CD4-positive, CD25-positive, alpha-beta regulatory T cell (primary cell): ENCODE measurements around the gene HOXC11. TPM values are rescaled to one million over a fixed set of nuclear protein-coding genes. Genes with fewer than 3 reads are reported as not detected.

Source experiments
- ATAC-seq, 2 donors: fragments of 150-1000 bp; cut with Tn5 transposase; one replicate each; pipeline ENCODE4 v1.10.0; 2021; ENCODE audit warnings: low read depth in 2 of 2, moderate number of reproducible peaks in 2 of 2, moderate library complexity in 1 of 2
- DNase-seq, 3 donors: peaks; one replicate each; pipeline versions ENCODE4 v3.0.0 to v3.0.0-alpha.2; 2012 to 2022; ENCODE audit warnings: mixed read lengths in 1 of 3
- H3K27ac ChIP-seq: one replicate; pipeline ENCODE4 v1.7.0; 2013; ENCODE audit warnings: mild to moderate bottlenecking, low read length; ENCODE audit not compliant: insufficient read depth, poor library complexity, severe bottlenecking
- H3K27me3 ChIP-seq: one replicate; pipeline ENCODE4 v1.7.0; 2013; ENCODE audit warnings: low read length; ENCODE audit not compliant: control insufficient read depth, insufficient read depth
- H3K36me3 ChIP-seq: one replicate; pipeline ENCODE4 v1.7.0; 2013; ENCODE audit warnings: mild to moderate bottlenecking, low read length, moderate library complexity; ENCODE audit not compliant: control insufficient read depth, insufficient read depth
- H3K4me1 ChIP-seq: 2 replicates; pipeline ENCODE4 v1.7.0; 2013; ENCODE audit warnings: mild to moderate bottlenecking, low read length; ENCODE audit not compliant: insufficient read depth, control insufficient read depth, poor library complexity, severe bottlenecking
- H3K4me3 ChIP-seq: one replicate; pipeline ENCODE4 v1.7.0; 2013; ENCODE audit warnings: low read depth, mild to moderate bottlenecking, low read length, moderate library complexity
- H3K9me3 ChIP-seq, 2 experiments: 1 replicate in 1 of 2; 2 replicates in 1 of 2; pipeline ENCODE4 v1.7.0; 2013; ENCODE audit warnings: low read length in 2 of 2, mild to moderate bottlenecking in 1 of 2, moderate library complexity in 1 of 2; ENCODE audit not compliant: control insufficient read depth in 2 of 2
- H3K27ac Mint-ChIP-seq, 3 donors: one replicate each; pipeline ENCODE4 v1.8.0; 2020 to 2022; ENCODE audit warnings: mild to moderate bottlenecking in 3 of 3, mixed read lengths in 3 of 3, moderate library complexity in 2 of 3
- H3K27me3 Mint-ChIP-seq: one replicate; pipeline ENCODE4 v1.8.0; 2022; ENCODE audit warnings: mild to moderate bottlenecking, mixed read lengths
- H3K36me3 Mint-ChIP-seq: one replicate; pipeline ENCODE4 v1.8.0; 2020; ENCODE audit warnings: mixed read lengths
- H3K4me1 Mint-ChIP-seq, 4 donors: one replicate each; pipeline ENCODE4 v1.8.0; 2020 to 2022; ENCODE audit warnings: mixed read lengths in 4 of 4, mild to moderate bottlenecking in 1 of 4
- H3K4me3 Mint-ChIP-seq, 4 donors: one replicate each; pipeline ENCODE4 v1.8.0; 2020 to 2022; ENCODE audit warnings: mild to moderate bottlenecking in 4 of 4, mixed read lengths in 4 of 4, moderate library complexity in 3 of 4
- H3K9me3 Mint-ChIP-seq, 7 donors: one replicate each; pipeline ENCODE4 v1.8.0; 2020 to 2022; ENCODE audit warnings: mixed read lengths in 7 of 7, mild to moderate bottlenecking in 3 of 7, moderate library complexity in 2 of 7
- polyA plus RNA-seq, 4 donors: library from polyadenylated mRNA; unstranded; fragments of 300-500 nt; fragmentation: Illumina TruSeq; gene quantifications; one replicate each; pipeline ENCODE4 v1.2.3, GENCODE V29; 2021
- total RNA-seq: library from RNA; stranded (reverse); gene quantifications from one replicate; pipeline ENCODE4 v1.2.3, GENCODE V29; 2022

HOXC11 gene
- total and polyA plus RNA-seq, 5 donors from 2014 or later, result not detected

GRCh38 chr12:54002915-54003389, 30.0 kb downstream of the HOXC11 start:
- H3K4me3 ChIP-seq, result no peak overlapping the region
- H3K36me3 ChIP-seq, result no peaks in the 10 kb centered on the region
- no peak overlapping the region for H3K27ac ChIP-seq
- H3K4me1 Mint-ChIP-seq, result peaks cover 5 to 33% (median 16%) of the 10 kb centered on the region in 4 donors
- H3K27me3 Mint-ChIP-seq, result peaks cover 99% of the 10 kb centered on the region
- peaks cover 26% of the 10 kb centered on the region for H3K4me1 ChIP-seq
- ATAC-seq (no peak), DNase-seq (no peak)
- no peaks in the 10 kb centered on the region for H3K9me3 ChIP-seq
- no peaks in the 10 kb centered on the region for H3K36me3 Mint-ChIP-seq
- H3K27me3 ChIP-seq, result peaks cover 56% of the 10 kb centered on the region
- peak overlapping the region in 1 of 4 donors; percentile 5 for H3K4me3 Mint-ChIP-seq
- peaks cover 0 to 3% (median 0%) of the 10 kb centered on the region in 7 donors for H3K9me3 Mint-ChIP-seq
- no peak overlapping the region for H3K27ac Mint-ChIP-seq

DNA sequence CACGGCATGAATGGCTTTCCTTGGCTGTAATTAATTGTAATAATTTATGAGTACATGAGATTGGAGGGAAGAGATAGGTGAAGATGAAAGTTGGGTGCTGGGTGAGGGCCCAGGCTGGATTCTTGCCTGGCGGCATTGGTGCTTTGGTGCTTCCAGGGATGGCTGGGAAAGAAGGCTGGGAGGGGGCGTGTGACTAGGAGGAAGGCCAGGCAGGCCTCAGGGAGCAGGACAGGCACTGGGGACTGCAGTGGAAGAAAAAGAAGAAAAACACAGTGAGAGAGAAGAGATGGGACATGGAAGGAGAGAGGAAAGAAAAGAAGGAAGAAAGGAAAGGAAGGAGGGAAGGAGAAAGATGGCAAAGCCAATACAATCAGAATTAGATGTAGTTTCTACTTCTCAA, 30.7 kb downstream of the HOXC11 start:
- ATAC-seq (no peak), DNase-seq (no peak)
- Mint-ChIP-seq H3K27me3 (peaks cover 97% of the 10 kb centered on the region), H3K36me3 (no peaks in the 10 kb centered on the region), H3K4me3 (peak overlapping the region in 1 of 4 donors; percentile 5), H3K9me3 (peaks cover 0 to 3% (median 0%) of the 10 kb centered on the region in 7 donors), H3K4me1 (peaks cover 5 to 31% (median 16%) of the 10 kb centered on the region in 4 donors), H3K27ac (no peak overlapping the region)
- H3K27ac ChIP-seq, result no peak overlapping the region
- peaks cover 60% of the 10 kb centered on the region for H3K27me3 ChIP-seq
- H3K36me3 ChIP-seq, result no peaks in the 10 kb centered on the region
- no peaks in the 10 kb centered on the region for H3K9me3 ChIP-seq
- peaks cover 26% of the 10 kb centered on the region for H3K4me1 ChIP-seq
- no peak overlapping the region for H3K4me3 ChIP-seq

DNA sequence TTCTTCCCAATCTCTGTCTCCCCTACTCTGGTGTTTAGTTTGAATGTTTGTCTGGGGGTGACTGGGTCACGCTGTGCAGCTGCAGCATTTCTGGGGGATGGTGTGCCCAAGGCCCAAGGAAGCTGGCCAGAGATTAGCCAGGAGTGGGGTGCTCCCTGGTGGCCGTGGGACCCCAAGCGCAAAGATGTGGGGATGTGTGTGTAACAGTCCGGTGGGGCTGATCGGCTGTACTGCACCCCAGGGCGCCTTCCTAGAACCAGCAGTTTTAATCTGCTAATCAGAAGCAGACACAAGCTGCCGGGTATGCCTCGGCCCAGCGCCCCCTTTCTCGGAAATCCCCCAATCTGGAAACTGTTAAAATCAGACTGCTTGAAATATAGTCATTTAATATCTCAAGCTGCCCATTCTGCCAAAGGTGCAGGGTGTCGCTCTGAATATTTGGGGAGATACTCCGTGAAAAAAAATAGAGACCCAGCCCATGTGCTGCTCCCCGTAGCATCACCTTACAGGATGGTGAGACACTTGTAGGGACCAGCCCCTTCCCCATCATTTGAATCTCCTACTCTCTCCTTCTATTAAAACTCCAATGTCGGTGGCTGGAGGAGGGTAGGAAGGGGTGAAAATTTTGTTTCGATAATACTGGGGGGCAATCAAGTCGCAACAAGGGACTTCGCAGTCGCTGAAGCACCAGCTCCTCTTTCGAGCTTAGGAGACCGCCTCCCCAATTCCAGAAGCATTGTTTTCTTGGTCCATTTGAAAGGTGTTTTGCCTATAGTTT, 31.3 kb downstream of the HOXC11 start:
- Histone ChIP-seq H3K4me3 (no peak overlapping the region), H3K9me3 (no peaks in the 10 kb centered on the region), H3K27ac (no peak overlapping the region), H3K27me3 (peaks cover 57% of the 10 kb centered on the region), H3K36me3 (no peaks in the 10 kb centered on the region), H3K4me1 (peaks cover 30% of the 10 kb centered on the region)
- ATAC-seq (no peak), DNase-seq (no peak)
- Mint-ChIP-seq H3K9me3 (peaks cover 0 to 3% (median 0%) of the 10 kb centered on the region in 7 donors), H3K4me3 (peak overlapping the region in 1 of 4 donors; percentile 5), H3K4me1 (peaks cover 5 to 34% (median 16%) of the 10 kb centered on the region in 4 donors), H3K27me3 (peaks cover 93% of the 10 kb centered on the region), H3K27ac (no peak overlapping the region), H3K36me3 (no peaks in the 10 kb centered on the region)

- ATAC-seq (no peak), DNase-seq (no peak)
- peak overlapping the region in 1 of 4 donors; percentile 23 for H3K4me3 Mint-ChIP-seq
- Histone ChIP-seq H3K27ac (no peak overlapping the region), H3K27me3 (peaks cover 59% of the 10 kb centered on the region), H3K9me3 (no peaks in the 10 kb centered on the region), H3K4me1 (peaks cover 31% of the 10 kb centered on the region), H3K4me3 (no peak overlapping the region), H3K36me3 (no peaks in the 10 kb centered on the region)
- no peaks in the 10 kb centered on the region for H3K36me3 Mint-ChIP-seq
- H3K9me3 Mint-ChIP-seq, result peaks cover 0 to 6% (median 0%) of the 10 kb centered on the region in 7 donors
- peaks cover 93% of the 10 kb centered on the region for H3K27me3 Mint-ChIP-seq
- H3K27ac Mint-ChIP-seq, result no peak overlapping the region
- H3K4me1 Mint-ChIP-seq, result peaks cover 6 to 35% (median 14%) of the 10 kb centered on the region in 4 donors
Observed at GRCh38 chr12:54004841-54005530, 32.1 kb downstream of the HOXC11 start.

- Histone ChIP-seq H3K27ac (no peak overlapping the region), H3K9me3 (no peaks in the 10 kb centered on the region), H3K4me3 (no peak overlapping the region), H3K4me1 (peaks cover 27% of the 10 kb centered on the region), H3K27me3 (peaks cover 59% of the 10 kb centered on the region), H3K36me3 (no peaks in the 10 kb centered on the region)
- Mint-ChIP-seq H3K36me3 (no peaks in the 10 kb centered on the region), H3K4me1 (peaks cover 6 to 35% (median 13%) of the 10 kb centered on the region in 4 donors), H3K9me3 (peaks cover 0 to 9% (median 0%) of the 10 kb centered on the region in 7 donors), H3K4me3 (peak overlapping the region in 3 of 4 donors; percentile 23 to 91 (median 65)), H3K27ac (no peak overlapping the region), H3K27me3 (peaks cover 94% of the 10 kb centered on the region)
- ATAC-seq, result no peak
- DNase-seq, result no peak
Observed at GRCh38 chr12:54005531-54005852, 32.6 kb downstream of the HOXC11 start.

DNA sequence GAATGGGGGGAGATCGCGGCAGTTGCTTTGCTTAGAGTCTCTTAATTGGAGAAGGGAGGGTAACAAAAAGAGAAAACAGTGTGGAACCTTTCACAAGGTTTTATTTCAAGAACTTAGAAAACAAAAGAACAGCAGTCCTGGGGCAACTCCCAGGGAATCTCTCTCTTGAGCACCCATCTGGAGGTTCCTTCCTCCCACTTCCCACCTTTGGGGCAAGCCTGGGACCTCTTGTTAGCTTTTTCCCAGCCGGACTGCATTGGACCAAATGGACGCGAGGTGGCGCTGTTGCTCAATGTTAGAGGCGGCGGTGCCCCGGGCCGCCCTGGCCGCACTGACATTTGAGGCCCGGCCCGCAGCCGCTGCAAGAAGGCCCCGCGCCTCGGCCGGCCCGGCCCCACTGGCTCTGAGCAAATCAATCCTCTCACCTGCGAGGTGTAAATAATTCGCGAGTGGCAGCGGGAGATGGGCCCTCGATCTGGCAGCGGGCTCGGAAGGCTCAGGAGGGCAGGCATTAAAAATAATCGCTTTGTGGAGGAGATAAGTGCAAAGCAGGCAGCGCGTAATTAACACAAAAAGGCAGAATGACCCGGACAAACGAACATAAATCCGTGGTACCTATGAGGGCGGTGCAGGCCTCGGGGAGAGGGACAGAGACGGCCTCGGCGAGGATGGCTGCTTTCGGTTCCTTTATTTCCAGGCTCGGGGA, 33.1 kb downstream of the HOXC11 start:
- peak; percentile 73 to 83 (median 75) for DNase-seq
- Histone ChIP-seq H3K27me3 (peaks cover 58% of the 10 kb centered on the region), H3K9me3 (no peaks in the 10 kb centered on the region), H3K4me1 (peaks cover 25% of the 10 kb centered on the region), H3K27ac (no peak overlapping the region), H3K4me3 (peak overlapping the region; percentile 54), H3K36me3 (no peaks in the 10 kb centered on the region)
- peaks cover 0 to 11% (median 0%) of the 10 kb centered on the region in 7 donors for H3K9me3 Mint-ChIP-seq
- H3K36me3 Mint-ChIP-seq, result no peaks in the 10 kb centered on the region
- peak overlapping the region in 1 of 3 donors; percentile 76 for H3K27ac Mint-ChIP-seq
- ATAC-seq, result peak; percentile 72 to 77
- H3K4me1 Mint-ChIP-seq, result peaks cover 6 to 37% (median 15%) of the 10 kb centered on the region in 4 donors
- H3K27me3 Mint-ChIP-seq, result peaks cover 94% of the 10 kb centered on the region
- peak overlapping the region; percentile 61 to 91 (median 80) for H3K4me3 Mint-ChIP-seq

- no peaks in the 10 kb centered on the region for H3K36me3 Mint-ChIP-seq
- no peak for ATAC-seq
- H3K9me3 Mint-ChIP-seq, result peaks cover 0 to 13% (median 0%) of the 10 kb centered on the region in 7 donors
- no peak for DNase-seq
- no peaks in the 10 kb centered on the region for H3K9me3 ChIP-seq
- H3K4me1 ChIP-seq, result peaks cover 32% of the 10 kb centered on the region
- no peak overlapping the region for H3K27ac Mint-ChIP-seq
- H3K4me1 Mint-ChIP-seq, result peaks cover 6 to 44% (median 20%) of the 10 kb centered on the region in 4 donors
- no peak overlapping the region for H3K27ac ChIP-seq
- peak overlapping the region; percentile 61 to 91 (median 80) for H3K4me3 Mint-ChIP-seq
- H3K27me3 ChIP-seq, result peaks cover 64% of the 10 kb centered on the region
- peaks cover 94% of the 10 kb centered on the region for H3K27me3 Mint-ChIP-seq
- H3K4me3 ChIP-seq, result peak overlapping the region; percentile 54
- H3K36me3 ChIP-seq, result no peaks in the 10 kb centered on the region
Observed at GRCh38 chr12:54006559-54007220, 33.8 kb downstream of the HOXC11 start.
